Cardiac fibroblast (primary cell): ENCODE results near the gene BAK1.
"Not testable (repeated sequence)": the region's sequence is repeated elsewhere in the genome, so short reads cannot be mapped to it uniquely, and the experiment has no call there.

Source experiments
- DNase-seq, 2 donors: peaks; one replicate each; pipeline versions ENCODE4 v3.0.0 to v3.0.0-alpha.2; 2010; ENCODE audit warnings: low read depth in 2 of 2
- H3K4me3 ChIP-seq, 2 donors: replicated peaks in 1 of 2; 1 replicate in 1 of 2; 2 replicates in 1 of 2; pipeline ENCODE4 v1.5.1; 2011; ENCODE audit warnings: low read depth in 2 of 2, low read length in 2 of 2, mild to moderate bottlenecking in 2 of 2, moderate library complexity in 1 of 2
- CTCF ChIP-seq: IDR thresholded peaks from one replicate; pipeline ENCODE4 v1.5.1; 2011; ENCODE audit warnings: low read depth, mild to moderate bottlenecking, low read length, inconsistent platforms

BAK1 gene

DNA sequence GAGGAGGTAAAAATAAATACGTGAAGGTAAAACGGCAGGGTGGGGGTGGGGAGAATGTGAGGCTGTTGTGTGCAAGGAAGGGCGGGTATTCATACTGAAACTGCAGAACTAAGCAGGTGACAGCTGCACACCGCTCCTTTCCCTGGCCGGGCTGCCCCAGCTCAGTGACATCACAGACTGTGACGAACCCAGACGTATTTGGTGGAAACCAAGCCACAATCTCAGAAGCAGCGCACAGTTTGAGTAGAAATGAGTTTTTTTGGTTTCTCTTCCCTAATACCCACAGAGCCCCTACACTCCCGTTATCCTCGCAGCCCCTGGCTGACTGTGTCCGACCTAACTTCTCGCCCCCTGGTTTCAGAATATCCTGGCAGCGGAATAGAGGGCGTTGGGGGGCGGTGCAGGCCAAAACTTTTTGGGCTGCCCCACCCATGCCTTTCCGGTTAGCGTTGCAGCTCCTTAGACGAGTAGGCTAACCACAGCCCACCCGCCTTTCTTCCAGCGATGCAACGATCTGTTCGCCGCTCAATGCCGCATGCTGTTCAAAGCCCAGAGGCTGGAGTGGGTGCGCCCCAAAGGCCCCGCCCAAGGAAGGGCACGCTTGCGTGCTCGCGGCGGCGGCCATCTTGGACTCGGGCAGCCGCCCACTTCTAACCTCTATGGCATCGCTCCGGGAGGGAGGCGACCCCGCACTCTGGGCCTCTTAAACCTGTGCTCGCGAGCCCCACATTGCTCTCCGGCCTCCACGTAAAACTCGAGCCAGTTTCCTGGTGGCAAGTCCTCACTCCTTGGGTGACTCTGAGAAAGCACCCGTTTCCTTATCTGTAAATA is 9.1 kb downstream of the BAK1 start:
- no peak for TF ChIP-seq CTCF
- DNase-seq, result peak; percentile 64 to 77
- peak overlapping the region; percentile 63 to 69 for H3K4me3 ChIP-seq

DNA sequence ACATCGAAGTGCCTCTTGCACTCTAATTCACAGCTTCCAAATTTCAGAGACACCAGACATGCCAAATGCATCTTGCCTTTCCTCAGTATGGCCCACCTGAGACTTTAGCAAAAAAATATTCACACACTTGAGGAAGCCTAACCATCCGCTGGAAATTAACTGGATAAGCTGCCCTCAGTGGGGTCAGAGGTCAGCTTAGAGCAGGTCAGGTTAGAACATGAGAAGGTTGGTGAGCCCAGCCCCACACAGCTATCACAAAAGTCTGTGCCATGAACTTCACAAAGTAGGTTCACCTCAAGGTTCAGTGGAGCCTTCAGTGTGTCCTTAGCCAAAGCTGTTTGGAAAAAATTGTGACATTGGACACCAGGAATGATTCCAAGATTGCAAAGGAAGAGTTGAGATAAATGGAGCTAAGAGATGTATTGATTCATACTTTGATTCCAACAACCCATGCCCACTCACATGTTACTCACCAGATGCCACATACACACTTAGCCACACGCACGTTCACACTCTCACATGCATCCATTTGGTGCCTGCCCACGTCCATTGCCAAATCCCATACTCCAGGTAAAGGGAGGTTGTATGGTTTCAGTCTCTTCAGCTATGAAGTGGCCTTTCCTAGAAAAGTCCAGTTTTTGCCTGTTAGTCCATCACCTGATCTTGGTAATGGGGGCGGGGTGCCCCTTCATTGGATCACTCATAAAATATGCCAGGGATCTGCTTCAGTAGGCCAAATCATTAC is 11.1 kb downstream of the BAK1 start:
- H3K4me3 ChIP-seq, result no peak overlapping the region
- no peak for TF ChIP-seq CTCF
- no peak for DNase-seq

GRCh38 chr6:33567836-33568235 is 12.2 kb downstream of the BAK1 start:
- no peak for TF ChIP-seq CTCF
- no peak for DNase-seq
- no peak overlapping the region for H3K4me3 ChIP-seq

DNA sequence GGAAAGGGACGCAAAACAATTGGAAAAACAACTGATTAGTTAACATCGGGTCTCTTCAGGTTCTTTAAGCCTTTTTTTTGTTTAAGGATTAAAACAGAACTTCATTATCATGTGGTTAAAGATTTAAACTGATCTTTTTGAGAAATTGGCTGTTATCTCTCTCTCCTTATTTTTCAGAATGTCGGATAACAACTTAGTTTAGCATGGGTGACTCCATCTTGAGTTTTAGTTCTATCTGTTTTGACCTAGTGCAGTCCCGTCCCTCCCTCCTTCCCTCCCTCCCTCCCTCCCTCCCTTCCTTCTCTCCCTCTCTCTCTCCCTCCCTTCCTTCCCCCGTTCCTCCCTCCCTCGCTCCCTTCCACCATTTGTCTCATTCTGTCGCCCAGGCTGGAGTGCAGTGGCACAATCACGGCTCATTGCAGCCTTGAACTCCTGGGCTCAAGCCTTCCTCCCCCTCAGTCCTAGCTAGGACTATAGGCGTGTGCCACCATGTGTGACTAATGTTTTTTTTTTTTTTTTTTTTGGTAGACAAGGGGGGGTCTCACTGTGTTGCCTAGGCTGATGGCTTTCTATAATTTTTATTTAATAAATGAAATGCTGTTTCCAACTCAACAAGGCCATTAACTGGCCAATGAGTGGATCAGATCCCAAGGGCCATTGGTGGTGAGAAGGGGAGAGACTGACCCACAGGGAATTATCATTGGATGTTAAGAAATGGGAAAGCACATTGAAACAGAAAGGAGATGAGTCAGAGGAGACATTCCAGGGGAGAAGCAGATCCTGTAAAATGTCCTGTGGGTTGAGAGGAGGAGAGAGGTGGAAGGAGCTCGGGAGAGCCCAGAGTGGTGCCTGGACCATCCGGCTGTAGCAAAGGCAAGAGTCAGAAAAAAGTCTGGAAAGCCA is 13.6 kb downstream of the BAK1 start:
- TF ChIP-seq CTCF, result no peak
- DNase-seq, result peak; percentile 46 to 63
- no peak overlapping the region for H3K4me3 ChIP-seq

DNA sequence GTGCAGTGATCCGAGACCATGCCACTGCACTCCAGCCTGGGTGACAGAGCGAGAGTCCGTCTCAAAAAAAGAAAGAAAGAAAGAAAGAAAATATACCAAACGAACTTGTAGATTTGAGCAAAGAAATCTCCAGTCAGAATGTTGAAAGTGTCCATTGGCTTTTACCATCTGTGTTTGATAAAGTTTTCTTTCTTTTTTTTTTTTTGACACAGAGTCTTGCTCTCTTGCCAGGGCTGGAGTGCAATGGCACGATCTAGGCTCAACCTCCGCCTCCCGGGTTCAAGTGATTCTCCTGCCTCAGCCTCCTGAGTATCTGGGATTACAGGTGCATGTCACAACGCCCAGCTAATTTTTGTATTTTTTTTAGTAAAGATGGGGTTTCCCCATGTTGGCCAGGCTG is 21.3 kb downstream of the BAK1 start:
- no peak for TF ChIP-seq CTCF
- DNase-seq, result no peak
- H3K4me3 ChIP-seq, result no peak overlapping the region

GRCh38 chr6:33557376-33557775 is 22.7 kb downstream of the BAK1 start:
- no peak for TF ChIP-seq CTCF
- DNase-seq, result no peak

GRCh38 chr6:33552883-33553282 is 27.2 kb downstream of the BAK1 start:
- peak; percentile 4 to 12 for DNase-seq
- not testable (repeated sequence) for H3K4me3 ChIP-seq

More at GRCh38 chr6:33557376-33557775, 22.7 kb downstream of the BAK1 start:
- no peak overlapping the region for H3K4me3 ChIP-seq
